Activated CD4-positive, alpha-beta memory T cell treated with anti-CD3 and anti-CD28 coated beads for 36 hours (primary cell): ENCODE measurements around the gene MS4A5. TPM values are rescaled to one million over a fixed set of nuclear protein-coding genes. Genes with fewer than 3 reads are reported as not detected.

ENCODE experiments used
- CTCF ChIA-PET: fragments of 350-600 bp; sonication (Branson Sonifier 250); formaldehyde crosslinking; loops from one replicate; lab custom pipeline; 2021; ENCODE audit warnings: antibody characterized with exemption, inconsistent platforms; lab: Charles Lee
- POLR2A ChIA-PET: fragments of 350-600 bp; sonication (Branson Sonifier 250); formaldehyde crosslinking; loops from one replicate; lab custom pipeline; 2021; ENCODE audit warnings: antibody characterized with exemption; lab: Charles Lee
- DNase-seq: peaks from one replicate; pipeline ENCODE4 v3.0.0-alpha.2; 2020
- H3K27ac Mint-ChIP-seq: one replicate; pipeline ENCODE4 v1.8.0; 2021; ENCODE audit warnings: mixed read lengths
- H3K27me3 Mint-ChIP-seq: one replicate; pipeline ENCODE4 v1.8.0; 2021; ENCODE audit warnings: mixed read lengths
- H3K36me3 Mint-ChIP-seq: one replicate; pipeline ENCODE4 v1.8.0; 2021; ENCODE audit warnings: mixed read lengths
- H3K4me1 Mint-ChIP-seq: one replicate; pipeline ENCODE4 v1.8.0; 2021; ENCODE audit warnings: low read depth, mixed read lengths
- H3K4me3 Mint-ChIP-seq: one replicate; pipeline ENCODE4 v1.8.0; 2021; ENCODE audit warnings: mild to moderate bottlenecking, mixed read lengths
- H3K9me3 Mint-ChIP-seq: one replicate; pipeline ENCODE4 v1.8.0; 2021; ENCODE audit warnings: mixed read lengths
- intact Hi-C: fragments of 100-400 bp; cut with micrococcal nuclease; formaldehyde crosslinking; loops from one replicate; pipeline ENCODE4 v1.15.1; 2023
- total RNA-seq, 2 experiments: library from RNA; stranded (reverse); gene quantifications; one replicate each; pipeline ENCODE4 v1.2.3, GENCODE V29; 2021

Gene MS4A5
- total RNA-seq = not detected

- ChIA-PET CTCF (no interaction called here), POLR2A (no interaction called here)
- no peak for DNase-seq
- H3K9me3 Mint-ChIP-seq = no peaks in the 10 kb centered on the region
- no peaks in the 10 kb centered on the region for H3K36me3 Mint-ChIP-seq
- H3K27ac Mint-ChIP-seq = no peak within 1 kb of the TSS
- no peak within 1 kb of the TSS for H3K4me3 Mint-ChIP-seq
- peaks cover 26% of the 10 kb centered on the region for H3K27me3 Mint-ChIP-seq
- H3K4me1 Mint-ChIP-seq = no peaks in the 10 kb centered on the region
- intact Hi-C loops = no loop called here
These were observed at the start of gene MS4A5 for GRCh38 chr11:60429272-60429671. Gene MS4A5 (plus strand): TSS chr11:60429572. CDS start chr11:60429675, 103 bp downstream.

- H3K9me3 Mint-ChIP-seq = no peaks in the 10 kb centered on the region
- intact Hi-C loops = no loop called here
- ChIA-PET POLR2A (no interaction called here), CTCF (no interaction called here)
- H3K27ac Mint-ChIP-seq = no peak overlapping the region
- no peaks in the 10 kb centered on the region for H3K36me3 Mint-ChIP-seq
- DNase-seq = no peak
- H3K4me1 Mint-ChIP-seq = no peaks in the 10 kb centered on the region
- H3K4me3 Mint-ChIP-seq = no peak overlapping the region
- H3K27me3 Mint-ChIP-seq = peaks cover 3% of the 10 kb centered on the region
These were observed 40.0 kb upstream of the MS4A5 start for GRCh38 chr11:60389279-60389910.

- Mint-ChIP-seq H3K4me3 (no peak overlapping the region), H3K27ac (no peak overlapping the region), H3K9me3 (no peaks in the 10 kb centered on the region), H3K4me1 (no peaks in the 10 kb centered on the region), H3K27me3 (peaks cover 4% of the 10 kb centered on the region), H3K36me3 (no peaks in the 10 kb centered on the region)
- ChIA-PET CTCF (no interaction called here), POLR2A (no interaction called here)
- intact Hi-C loops = no loop called here
- no peak for DNase-seq
These were observed 39.0 kb upstream of the MS4A5 start for GRCh38 chr11:60390419-60390818.

- H3K4me1 Mint-ChIP-seq = no peaks in the 10 kb centered on the region
- peaks cover 3% of the 10 kb centered on the region for H3K27me3 Mint-ChIP-seq
- no peaks in the 10 kb centered on the region for H3K9me3 Mint-ChIP-seq
- POLR2A ChIA-PET = no interaction called here
- no peak overlapping the region for H3K4me3 Mint-ChIP-seq
- no peak overlapping the region for H3K27ac Mint-ChIP-seq
- CTCF ChIA-PET = no interaction called here
- H3K36me3 Mint-ChIP-seq = no peaks in the 10 kb centered on the region
- no peak for DNase-seq
- intact Hi-C loops = no loop called here
These were observed 37.0 kb upstream of the MS4A5 start for GRCh38 chr11:60392361-60392760.

GRCh38 chr11:60393016-60393415 is 36.4 kb upstream of the MS4A5 start:
- intact Hi-C loops = no loop called here
- Mint-ChIP-seq H3K4me3 (no peak overlapping the region), H3K4me1 (no peaks in the 10 kb centered on the region), H3K36me3 (no peaks in the 10 kb centered on the region), H3K27me3 (peaks cover 3% of the 10 kb centered on the region), H3K27ac (no peak overlapping the region), H3K9me3 (no peaks in the 10 kb centered on the region)
- ChIA-PET POLR2A (no interaction called here), CTCF (no interaction called here)
- no peak for DNase-seq

- Mint-ChIP-seq H3K4me1 (no peaks in the 10 kb centered on the region), H3K36me3 (no peaks in the 10 kb centered on the region), H3K27ac (no peak overlapping the region), H3K4me3 (no peak overlapping the region), H3K9me3 (no peaks in the 10 kb centered on the region), H3K27me3 (peaks cover 3% of the 10 kb centered on the region)
- no peak for DNase-seq
- POLR2A ChIA-PET = no interaction called here
- intact Hi-C loops = no loop called here
- CTCF ChIA-PET = no interaction called here
These were observed 34.5 kb upstream of the MS4A5 start for GRCh38 chr11:60394666-60395380.

GRCh38 chr11:60396382-60396781 is 33.0 kb upstream of the MS4A5 start, which contains the start of gene MS4A14:
Gene MS4A14 (plus strand): TSS chr11:60396459. CDS start chr11:60396579, 120 bp downstream.
- Mint-ChIP-seq H3K36me3 (no peaks in the 10 kb centered on the region), H3K27ac (no peak within 1 kb of the TSS), H3K27me3 (peaks cover 3% of the 10 kb centered on the region), H3K9me3 (no peaks in the 10 kb centered on the region), H3K4me3 (no peak within 1 kb of the TSS), H3K4me1 (no peaks in the 10 kb centered on the region)
- DNase-seq = no peak
- intact Hi-C loops = no loop called here
- CTCF ChIA-PET = no interaction called here
- POLR2A ChIA-PET = no interaction called here

GRCh38 chr11:60396799-60397198 is 32.6 kb upstream of the MS4A5 start:
- no peaks in the 10 kb centered on the region for H3K36me3 Mint-ChIP-seq

GRCh38 chr11:60420015-60420414 is 9.4 kb upstream of the MS4A5 start:
- intact Hi-C loops = no loop called here
- CTCF ChIA-PET = no interaction called here
- Mint-ChIP-seq H3K36me3 (no peaks in the 10 kb centered on the region), H3K4me3 (no peak overlapping the region), H3K4me1 (no peaks in the 10 kb centered on the region), H3K9me3 (no peaks in the 10 kb centered on the region), H3K27me3 (peaks cover 23% of the 10 kb centered on the region), H3K27ac (no peak overlapping the region)
- DNase-seq = no peak
- POLR2A ChIA-PET = no interaction called here

More at GRCh38 chr11:60396799-60397198, 32.6 kb upstream of the MS4A5 start:
- intact Hi-C loops = no loop called here
- DNase-seq = no peak
- H3K27ac Mint-ChIP-seq = no peak overlapping the region
- ChIA-PET CTCF (no interaction called here), POLR2A (no interaction called here)
- H3K4me1 Mint-ChIP-seq = no peaks in the 10 kb centered on the region
- no peak overlapping the region for H3K4me3 Mint-ChIP-seq
- peaks cover 3% of the 10 kb centered on the region for H3K27me3 Mint-ChIP-seq
- H3K9me3 Mint-ChIP-seq = no peaks in the 10 kb centered on the region

GRCh38 chr11:60422609-60423008 is 6.8 kb upstream of the MS4A5 start:
- intact Hi-C loops = no loop called here
- Mint-ChIP-seq H3K4me1 (no peaks in the 10 kb centered on the region), H3K36me3 (no peaks in the 10 kb centered on the region), H3K27ac (no peak overlapping the region), H3K9me3 (no peaks in the 10 kb centered on the region), H3K4me3 (no peak overlapping the region), H3K27me3 (peaks cover 14% of the 10 kb centered on the region)
- DNase-seq = no peak
- POLR2A ChIA-PET = no interaction called here
- CTCF ChIA-PET = no interaction called here

- no peak for DNase-seq
- ChIA-PET POLR2A (no interaction called here), CTCF (no interaction called here)
- no peaks in the 10 kb centered on the region for H3K4me1 Mint-ChIP-seq
- H3K4me3 Mint-ChIP-seq = no peak overlapping the region
- no peaks in the 10 kb centered on the region for H3K9me3 Mint-ChIP-seq
- peaks cover 26% of the 10 kb centered on the region for H3K27me3 Mint-ChIP-seq
- intact Hi-C loops = no loop called here
- no peak overlapping the region for H3K27ac Mint-ChIP-seq
- no peaks in the 10 kb centered on the region for H3K36me3 Mint-ChIP-seq
These were observed 855 bp upstream of the MS4A5 start for GRCh38 chr11:60428517-60428916.

- DNase-seq = no peak
- no peak overlapping the region for H3K4me3 Mint-ChIP-seq
- ChIA-PET CTCF (no interaction called here), POLR2A (no interaction called here)
- no peaks in the 10 kb centered on the region for H3K9me3 Mint-ChIP-seq
- H3K36me3 Mint-ChIP-seq = no peaks in the 10 kb centered on the region
- peaks cover 24% of the 10 kb centered on the region for H3K27me3 Mint-ChIP-seq
- no peak overlapping the region for H3K27ac Mint-ChIP-seq
- H3K4me1 Mint-ChIP-seq = no peaks in the 10 kb centered on the region
- intact Hi-C loops = no loop called here
These were observed 1.9 kb downstream of the MS4A5 start for GRCh38 chr11:60431251-60431650.

- no peaks in the 10 kb centered on the region for H3K36me3 Mint-ChIP-seq
- no peak overlapping the region for H3K27ac Mint-ChIP-seq
- H3K27me3 Mint-ChIP-seq = peaks cover 18% of the 10 kb centered on the region
- H3K9me3 Mint-ChIP-seq = no peaks in the 10 kb centered on the region
- POLR2A ChIA-PET = no interaction called here
- intact Hi-C loops = no loop called here
- no peaks in the 10 kb centered on the region for H3K4me1 Mint-ChIP-seq
- no peak for DNase-seq
- H3K4me3 Mint-ChIP-seq = no peak overlapping the region
- CTCF ChIA-PET = no interaction called here
These were observed 4.0 kb downstream of the MS4A5 start for GRCh38 chr11:60433401-60433800.
